Activated B cell treated with CpG ODN at 0.5 μM for 24 hours (primary cell): ENCODE measurements around the gene HK1. TPM values are rescaled to one million over a fixed set of nuclear protein-coding genes. Genes with fewer than 3 reads are reported as not detected.

Experiments used
- ATAC-seq: fragments of 200-7000 bp; cut with Tn5 transposase; one replicate; pipeline ENCODE4 v1.10.0; 2021; ENCODE audit warnings: low read depth, mild to moderate bottlenecking, moderate library complexity
- CTCF ChIA-PET: fragments of 350-600 bp; sonication (Branson Sonifier 250); formaldehyde crosslinking; loops from one replicate; lab custom pipeline; 2021; ENCODE audit warnings: antibody characterized with exemption; lab: Charles Lee
- POLR2A ChIA-PET: fragments of 350-600 bp; sonication (Branson Sonifier 250); formaldehyde crosslinking; loops from one replicate; lab custom pipeline; 2021; ENCODE audit warnings: antibody characterized with exemption; lab: Charles Lee
- DNase-seq: peaks from one replicate; pipeline ENCODE4 v3.0.0; 2022
- H3K27ac Mint-ChIP-seq: one replicate; pipeline ENCODE4 v1.8.0; 2020; ENCODE audit warnings: mixed read lengths
- H3K27me3 Mint-ChIP-seq: one replicate; pipeline ENCODE4 v1.8.0; 2021; ENCODE audit warnings: mixed read lengths
- H3K36me3 Mint-ChIP-seq: one replicate; pipeline ENCODE4 v1.8.0; 2021; ENCODE audit warnings: low read depth, mixed read lengths
- H3K4me1 Mint-ChIP-seq: one replicate; pipeline ENCODE4 v1.8.0; 2021; ENCODE audit warnings: mixed read lengths
- H3K4me3 Mint-ChIP-seq: one replicate; pipeline ENCODE4 v1.8.0; 2020; ENCODE audit warnings: mild to moderate bottlenecking, mixed read lengths
- H3K9me3 Mint-ChIP-seq: one replicate; pipeline ENCODE4 v1.8.0; 2020; ENCODE audit warnings: mixed read lengths
- intact Hi-C: fragments of 100-400 bp; cut with micrococcal nuclease; formaldehyde crosslinking; loops from one replicate; pipeline ENCODE4 v1.15.1; 2024
- total RNA-seq: library from RNA; stranded (reverse); gene quantifications from 2 replicates; pipeline ENCODE4 v1.2.3, GENCODE V29; 2022
- TF ChIP-seq, protein P1 (sequence below): fragments of 200-600 bp; IDR thresholded peaks from one replicate; pipeline ENCODE4 v1.8.0; 2022; ENCODE audit warnings: antibody characterized with exemption, mild to moderate bottlenecking

The HK1 gene
- total RNA-seq, 1 donor from 2014 or later: 47.2 TPM

DNA sequence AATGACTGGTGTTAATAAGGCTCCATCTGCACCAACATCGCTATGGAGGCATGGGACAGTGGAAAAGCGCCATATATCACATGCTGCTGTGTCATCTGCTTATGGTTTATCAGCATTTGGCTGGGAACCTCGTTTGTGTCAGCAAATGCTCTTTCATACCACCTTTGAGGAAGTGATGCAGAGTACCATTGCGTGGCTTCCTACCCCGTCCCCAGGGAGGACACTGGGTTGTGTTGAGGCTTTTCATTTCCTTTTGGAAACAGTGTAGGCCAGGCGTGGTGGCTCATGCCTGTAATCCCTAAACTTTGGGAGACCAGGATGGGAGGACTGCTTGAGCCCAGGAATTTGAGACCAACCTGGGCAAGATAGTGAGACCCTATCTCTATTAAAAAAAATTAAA, 131.7 kb downstream of the HK1 start:
- H3K9me3 Mint-ChIP-seq: no peaks in the 10 kb centered on the region
- TF ChIP-seq, protein P1, sequence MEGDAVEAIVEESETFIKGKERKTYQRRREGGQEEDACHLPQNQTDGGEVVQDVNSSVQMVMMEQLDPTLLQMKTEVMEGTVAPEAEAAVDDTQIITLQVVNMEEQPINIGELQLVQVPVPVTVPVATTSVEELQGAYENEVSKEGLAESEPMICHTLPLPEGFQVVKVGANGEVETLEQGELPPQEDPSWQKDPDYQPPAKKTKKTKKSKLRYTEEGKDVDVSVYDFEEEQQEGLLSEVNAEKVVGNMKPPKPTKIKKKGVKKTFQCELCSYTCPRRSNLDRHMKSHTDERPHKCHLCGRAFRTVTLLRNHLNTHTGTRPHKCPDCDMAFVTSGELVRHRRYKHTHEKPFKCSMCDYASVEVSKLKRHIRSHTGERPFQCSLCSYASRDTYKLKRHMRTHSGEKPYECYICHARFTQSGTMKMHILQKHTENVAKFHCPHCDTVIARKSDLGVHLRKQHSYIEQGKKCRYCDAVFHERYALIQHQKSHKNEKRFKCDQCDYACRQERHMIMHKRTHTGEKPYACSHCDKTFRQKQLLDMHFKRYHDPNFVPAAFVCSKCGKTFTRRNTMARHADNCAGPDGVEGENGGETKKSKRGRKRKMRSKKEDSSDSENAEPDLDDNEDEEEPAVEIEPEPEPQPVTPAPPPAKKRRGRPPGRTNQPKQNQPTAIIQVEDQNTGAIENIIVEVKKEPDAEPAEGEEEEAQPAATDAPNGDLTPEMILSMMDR: no peak
- H3K27me3 Mint-ChIP-seq: peaks cover 3% of the 10 kb centered on the region
- DNase-seq (peak; percentile 52), ATAC-seq (peak; percentile 58)
- intact Hi-C loops: loop anchor here (1.0 to 5.0 kb wide), 9 partner anchors 15 to 883 kb away; partner anchors contain the start of genes CCAR1, DDX50, PPA1 and SLC25A16
- peaks cover 28% of the 10 kb centered on the region for H3K4me1 Mint-ChIP-seq
- CTCF ChIA-PET: interaction anchor here (1.7 kb wide), 1 partner anchor 99 kb away, joined by 4 read pairs; no protein-coding TSS in a partner anchor
- POLR2A ChIA-PET: interaction anchor here (0.7 kb wide), 1 partner anchor 17 kb away, joined by 15 read pairs; no protein-coding TSS in a partner anchor
- peak overlapping the region; percentile 69 for H3K4me3 Mint-ChIP-seq
- H3K27ac Mint-ChIP-seq: peak overlapping the region; percentile 86
- no peaks in the 10 kb centered on the region for H3K36me3 Mint-ChIP-seq

DNA sequence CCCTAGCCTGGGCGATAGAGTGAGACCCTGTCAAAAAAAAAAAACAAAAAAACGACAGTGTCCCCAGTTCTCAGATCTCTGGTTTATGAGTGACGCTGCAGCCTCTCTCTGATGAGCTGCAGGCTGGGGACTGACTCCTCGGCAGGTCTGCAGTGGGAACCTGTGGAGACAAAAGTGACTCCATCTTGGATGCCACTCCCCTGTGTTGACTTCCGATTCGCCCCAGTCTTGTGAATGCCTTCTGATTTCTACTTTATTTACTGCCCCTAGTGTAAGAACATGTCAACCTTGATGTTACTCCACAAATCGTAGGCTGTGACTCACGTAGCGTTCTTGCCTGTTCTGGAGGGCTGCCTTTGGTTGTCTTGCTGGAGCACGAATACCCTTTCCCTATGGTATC, 132.2 kb downstream of the HK1 start:
- no peak for ATAC-seq
- H3K4me1 Mint-ChIP-seq: peaks cover 28% of the 10 kb centered on the region
- no peak overlapping the region for H3K27ac Mint-ChIP-seq
- ChIA-PET CTCF (interaction anchor here (1.7 kb wide), 1 partner anchor 98 kb away, joined by 4 read pairs; no protein-coding TSS in a partner anchor), POLR2A (interaction anchor here (0.7 to 1.1 kb wide), 2 partner anchors 18 to 92 kb away, joined by 4 to 15 read pairs; no protein-coding TSS in a partner anchor)
- peaks cover 5% of the 10 kb centered on the region for H3K27me3 Mint-ChIP-seq
- TF ChIP-seq, protein P1: no peak
- no peaks in the 10 kb centered on the region for H3K36me3 Mint-ChIP-seq
- intact Hi-C loops: loop anchor here (1.0 to 5.0 kb wide), 5 partner anchors 14 to 509 kb away; partner anchors contain the start of gene DDX50
- H3K9me3 Mint-ChIP-seq: no peaks in the 10 kb centered on the region
- no peak for DNase-seq
- peak overlapping the region; percentile 9 for H3K4me3 Mint-ChIP-seq

DNA sequence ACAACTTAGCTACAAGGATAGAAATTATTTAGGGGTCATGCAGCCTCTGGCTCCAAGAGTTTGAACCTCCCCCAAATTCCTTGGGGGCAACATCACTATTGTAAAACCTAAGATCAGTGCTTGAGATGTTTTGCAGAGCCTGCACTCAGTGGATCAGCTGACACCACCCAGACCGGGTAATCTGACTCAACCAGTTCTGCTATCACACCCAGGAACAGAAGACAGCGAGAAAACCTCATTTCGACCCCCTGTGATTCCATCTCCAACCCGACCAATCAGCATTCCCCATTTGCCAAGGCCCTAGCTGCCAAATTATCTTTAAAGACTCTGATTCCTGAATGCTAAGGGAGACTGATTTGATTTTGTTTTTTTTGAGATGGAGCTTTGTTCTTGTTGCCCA, 133.2 kb downstream of the HK1 start:
- POLR2A ChIA-PET: interaction anchor here (1.1 kb wide), 1 partner anchor 93 kb away, joined by 4 read pairs; no protein-coding TSS in a partner anchor
- peaks cover 11% of the 10 kb centered on the region for H3K27me3 Mint-ChIP-seq
- ATAC-seq: no peak
- no peaks in the 10 kb centered on the region for H3K36me3 Mint-ChIP-seq
- TF ChIP-seq, protein P1: no peak
- H3K27ac Mint-ChIP-seq: no peak overlapping the region
- no peak for DNase-seq
- H3K4me1 Mint-ChIP-seq: peaks cover 28% of the 10 kb centered on the region
- no peaks in the 10 kb centered on the region for H3K9me3 Mint-ChIP-seq
- intact Hi-C loops: loop anchor here (2.0 to 5.0 kb wide), 2 partner anchors 13 to 404 kb away; no protein-coding TSS in a partner anchor
- no peak overlapping the region for H3K4me3 Mint-ChIP-seq
- CTCF ChIA-PET: interaction anchor here (1.4 to 1.7 kb wide), 2 partner anchors 97 to 173 kb away, joined by 3 to 4 read pairs; no protein-coding TSS in a partner anchor

DNA sequence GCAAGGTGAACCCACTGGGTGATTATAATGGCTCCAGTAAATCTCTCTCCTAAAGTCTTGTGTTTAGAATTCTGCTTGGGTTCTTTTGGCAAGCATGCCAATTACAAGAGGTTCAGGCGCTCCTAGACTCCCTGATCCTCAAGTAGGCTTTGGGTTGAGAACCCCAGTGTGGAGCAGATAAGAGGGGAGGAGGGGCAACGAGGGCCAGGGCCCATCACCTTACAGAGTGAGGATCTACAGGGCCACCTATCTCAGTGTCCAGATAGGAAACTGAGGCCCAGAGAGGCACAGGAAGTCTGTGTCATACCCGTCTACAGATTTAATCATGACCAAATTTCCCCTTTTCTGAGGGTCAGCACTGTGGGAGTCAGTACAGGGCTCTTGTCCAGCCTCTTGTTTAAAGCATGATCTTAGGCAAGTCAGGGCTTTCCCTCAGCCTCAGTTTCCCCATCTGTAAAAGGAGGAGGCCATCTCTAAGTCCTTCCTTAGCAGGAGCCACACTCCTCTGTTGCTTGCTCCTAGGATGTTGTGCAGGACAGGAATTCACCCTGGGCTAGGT, 134.0 kb downstream of the HK1 start:
- ATAC-seq (no peak), DNase-seq (no peak)
- H3K36me3 Mint-ChIP-seq: no peaks in the 10 kb centered on the region
- TF ChIP-seq, protein P1: no peak
- H3K27ac Mint-ChIP-seq: no peak overlapping the region
- peaks cover 28% of the 10 kb centered on the region for H3K4me1 Mint-ChIP-seq
- H3K9me3 Mint-ChIP-seq: no peaks in the 10 kb centered on the region
- intact Hi-C loops: loop anchor here (5.0 kb wide), 1 partner anchor 405 kb away; no protein-coding TSS in a partner anchor
- ChIA-PET CTCF (interaction anchor here (1.0 to 1.4 kb wide), 2 partner anchors 19 to 174 kb away, joined by 3 to 4 read pairs; no protein-coding TSS in a partner anchor), POLR2A (no interaction called here)
- H3K27me3 Mint-ChIP-seq: peaks cover 11% of the 10 kb centered on the region
- no peak overlapping the region for H3K4me3 Mint-ChIP-seq
